Measurements from ENCODE around the gene CNFN.

GRCh38 chr19:42423462-42424344 is 33.6 kb upstream of the CNFN start:
- TF ChIP-seq CTCF (IDR thresholded peaks at IDR 0.05) (peak in 1 of 3 donors; percentile 12), EP300 (IDR thresholded peaks at IDR 0.05) (no peak), POLR2A (IDR thresholded peaks at IDR 0.05) (peak; percentile 54)

Measured in ovary (tissue), 3 donors.